CD4-positive, alpha-beta T cell (primary cell): ENCODE data around the gene SLC36A2. TPM values are rescaled to one million over a fixed set of nuclear protein-coding genes. Genes with fewer than 3 reads are reported as not detected.
A peak's percentile ranks its signal among the peaks of the same experiment; 100 is the strongest.

Experiments
- ATAC-seq: fragments of 200-7000 bp; cut with Tn5 transposase; one replicate; pipeline ENCODE4 v1.10.0; 2022; ENCODE audit warnings: mild to moderate bottlenecking; ENCODE audit not compliant: poor library complexity
- CTCF ChIA-PET: fragments of 350-600 bp; sonication (Branson Sonifier 250); formaldehyde crosslinking; loops from one replicate; lab custom pipeline; 2021; ENCODE audit warnings: antibody characterized with exemption, inconsistent platforms; lab: Charles Lee
- POLR2A ChIA-PET: fragments of 350-600 bp; sonication (Branson Sonifier 250); formaldehyde crosslinking; loops from one replicate; lab custom pipeline; 2021; ENCODE audit warnings: antibody characterized with exemption, inconsistent platforms; lab: Charles Lee
- DNase-seq, 14 experiments: peaks; one replicate each; pipeline ENCODE4 v3.0.0-alpha.2; 2013 to 2020; ENCODE audit warnings: mixed read lengths in 2 of 14
- H3K27ac ChIP-seq, 2 donors: one replicate each; pipeline versions ENCODE4 v1.5.1 to v1.7.0; 2013; ENCODE audit warnings: low read length in 2 of 2, low read depth in 1 of 2, mild to moderate bottlenecking in 1 of 2
- H3K27me3 ChIP-seq, 2 experiments: 1 replicate in 1 of 2; 2 replicates in 1 of 2; pipeline versions ENCODE4 v1.6.1 to v1.7.0; 2013; ENCODE audit warnings: low read length in 2 of 2, control low read depth in 1 of 2, mild to moderate bottlenecking in 1 of 2, moderate library complexity in 1 of 2; ENCODE audit not compliant: insufficient read depth in 2 of 2, control insufficient read depth in 1 of 2
- H3K36me3 ChIP-seq: one replicate; pipeline ENCODE4 v1.6.1; 2013; ENCODE audit warnings: low read length, control low read depth; ENCODE audit not compliant: insufficient read depth
- H3K4me1 ChIP-seq: one replicate; pipeline ENCODE4 v1.6.1; 2013; ENCODE audit warnings: low read length, control low read depth; ENCODE audit not compliant: insufficient read depth
- H3K4me3 ChIP-seq: one replicate; pipeline ENCODE4 v1.5.1; 2013; ENCODE audit warnings: mild to moderate bottlenecking, low read length, moderate library complexity
- H3K9me3 ChIP-seq, 2 experiments: 1 replicate in 1 of 2; 2 replicates in 1 of 2; pipeline versions ENCODE4 v1.6.1 to v1.7.0; 2013; ENCODE audit warnings: low read length in 2 of 2, mild to moderate bottlenecking in 2 of 2, control low read depth in 1 of 2, moderate library complexity in 1 of 2; ENCODE audit not compliant: control insufficient read depth in 1 of 2, insufficient read depth in 1 of 2
- H3K27ac Mint-ChIP-seq: one replicate; pipeline ENCODE4 v1.8.0; 2020; ENCODE audit warnings: mixed read lengths
- H3K27me3 Mint-ChIP-seq: one replicate; pipeline ENCODE4 v1.8.0; 2021; ENCODE audit warnings: mixed read lengths
- H3K36me3 Mint-ChIP-seq: one replicate; pipeline ENCODE4 v1.8.0; 2021; ENCODE audit warnings: low read depth, mixed read lengths
- H3K4me1 Mint-ChIP-seq: one replicate; pipeline ENCODE4 v1.8.0; 2021; ENCODE audit warnings: low read depth, mixed read lengths
- H3K4me3 Mint-ChIP-seq: one replicate; pipeline ENCODE4 v1.8.0; 2020; ENCODE audit warnings: mild to moderate bottlenecking, mixed read lengths
- H3K9me3 Mint-ChIP-seq: one replicate; pipeline ENCODE4 v1.8.0; 2020; ENCODE audit warnings: mixed read lengths
- CTCF ChIP-seq: fragments of 200-600 bp; IDR thresholded peaks from one replicate; pipeline ENCODE4 v1.8.0; 2022; ENCODE audit warnings: antibody characterized with exemption, mild to moderate bottlenecking
- intact Hi-C, 2 experiments: fragments of 100-400 bp; cut with DNase I in 1 of 2; cut with micrococcal nuclease in 1 of 2; formaldehyde crosslinking; loops; one replicate each; pipeline versions ENCODE4 v1.15.1 to v1.9.0; 2023 to 2025; cut with DNase I, micrococcal nuclease
- total RNA-seq, 174 experiments: library from RNA in 2 of 174; stranded (reverse) in 2 of 174; gene quantifications; one replicate each; pipeline ENCODE4 v1.2.3 and lab custom pipeline; 2021 to 2026

The SLC36A2 gene
- total RNA-seq, 2 experiments from 2014 or later: not detected

- H3K36me3 Mint-ChIP-seq: no peaks in the 10 kb centered on the region
- peaks cover 7 to 12% of the 10 kb centered on the region in 2 experiments for H3K27me3 ChIP-seq
- no peak overlapping the region for H3K4me3 Mint-ChIP-seq
- intact Hi-C loops: no loop called here
- no peaks in the 10 kb centered on the region for H3K9me3 Mint-ChIP-seq
- TF ChIP-seq CTCF: no peak
- no peak overlapping the region for H3K27ac Mint-ChIP-seq
- no peak overlapping the region for H3K4me3 ChIP-seq
- H3K27ac ChIP-seq: no peak overlapping the region
- ChIA-PET POLR2A (no interaction called here), CTCF (interaction anchor here (1.2 kb wide), 1 partner anchor 18 kb away, joined by 4 read pairs; no protein-coding TSS in a partner anchor)
- no peaks in the 10 kb centered on the region for H3K9me3 ChIP-seq
- H3K4me1 Mint-ChIP-seq: no peaks in the 10 kb centered on the region
- H3K4me1 ChIP-seq: no peaks in the 10 kb centered on the region
- peak in 3 of 14 experiments; percentile 7 to 43 (median 36) for DNase-seq
- no peak for ATAC-seq
- peaks cover 46% of the 10 kb centered on the region for H3K27me3 Mint-ChIP-seq
- H3K36me3 ChIP-seq: no peaks in the 10 kb centered on the region
Observed at GRCh38 chr5:151298063-151298855, 49.1 kb downstream of the SLC36A2 start.

GRCh38 chr5:151296974-151297373, 50.4 kb downstream of the SLC36A2 start:
- Mint-ChIP-seq H3K4me3 (no peak overlapping the region), H3K4me1 (no peaks in the 10 kb centered on the region), H3K27me3 (peaks cover 42% of the 10 kb centered on the region), H3K36me3 (no peaks in the 10 kb centered on the region), H3K27ac (no peak overlapping the region), H3K9me3 (no peaks in the 10 kb centered on the region)
- no peaks in the 10 kb centered on the region for H3K9me3 ChIP-seq
- H3K4me1 ChIP-seq: no peaks in the 10 kb centered on the region
- H3K36me3 ChIP-seq: no peaks in the 10 kb centered on the region
- ATAC-seq: no peak
- ChIA-PET CTCF (no interaction called here), POLR2A (no interaction called here)
- no peak for TF ChIP-seq CTCF
- intact Hi-C loops: no loop called here
- H3K27ac ChIP-seq: no peak overlapping the region
- no peak for DNase-seq
- no peak overlapping the region for H3K4me3 ChIP-seq
- peaks cover 2 to 9% of the 10 kb centered on the region in 2 experiments for H3K27me3 ChIP-seq

- no peak for ATAC-seq
- intact Hi-C loops: no loop called here
- no peak for TF ChIP-seq CTCF
- Mint-ChIP-seq H3K27me3 (peaks cover 37% of the 10 kb centered on the region), H3K4me3 (no peak overlapping the region), H3K4me1 (no peaks in the 10 kb centered on the region), H3K36me3 (no peaks in the 10 kb centered on the region), H3K9me3 (no peaks in the 10 kb centered on the region), H3K27ac (no peak overlapping the region)
- CTCF ChIA-PET: no interaction called here
- POLR2A ChIA-PET: no interaction called here
- H3K27me3 ChIP-seq: peaks cover 2 to 9% of the 10 kb centered on the region in 2 experiments
- DNase-seq: no peak
- no peak overlapping the region for H3K4me3 ChIP-seq
- no peaks in the 10 kb centered on the region for H3K4me1 ChIP-seq
- H3K9me3 ChIP-seq: no peaks in the 10 kb centered on the region
- no peaks in the 10 kb centered on the region for H3K36me3 ChIP-seq
- H3K27ac ChIP-seq: no peak overlapping the region
Observed at GRCh38 chr5:151296478-151296830, 50.9 kb downstream of the SLC36A2 start.
